ENCODE results near the gene TAMALIN. TPM values are rescaled to one million over a fixed set of nuclear protein-coding genes. Genes with fewer than 3 reads are reported as not detected.

TAMALIN gene
- 12.5 and 15.1 TPM in 2 replicates for total RNA-seq

GRCh38 chr12:52006726-52007157 lies at the start of gene TAMALIN:
TAMALIN (plus strand) TSS chr12:52006946; CDS start chr12:52007020, 74 bp downstream.

GRCh38 chr12:52050758-52051541 lies 44.2 kb downstream of the TAMALIN start, which contains the start of gene NR4A1:
NR4A1 (plus strand) TSS chr12:52051442; CDS start chr12:52054329, 2,887 bp downstream.

Small RNA genes within 50 kb of the gene (small RNA-seq; reads per million reads assigned to genes)
- gene RNU6-574P: 0.27 reads per million

Other genes starting within 250 kb of the TAMALIN start
- 0.36 and 0.65 TPM in 2 replicates for gene FIGNL2, start 158.2 kb upstream of the TAMALIN start, total RNA-seq
- not detected in 2 replicates for gene ANKRD33, start 118.8 kb upstream of the TAMALIN start, total RNA-seq
- gene ACVRL1, start 99.4 kb upstream of the TAMALIN start, total RNA-seq: 77.2 and 78.0 TPM in 2 replicates
- 10.7 and 13.1 TPM in 2 replicates for gene ACVR1B, start 55.2 kb upstream of the TAMALIN start, total RNA-seq
- gene NR4A1, start 44.5 kb downstream of the TAMALIN start, total RNA-seq: 4.2 and 6.2 TPM in 2 replicates
- gene ATG101, start 63.0 kb downstream of the TAMALIN start, total RNA-seq: 49.3 and 54.2 TPM in 2 replicates
- 0.16 and 0.24 TPM in 2 replicates for gene SMIM41, start 72.8 kb downstream of the TAMALIN start, total RNA-seq
- gene KRT80, start 185.1 kb downstream of the TAMALIN start, total RNA-seq: 0.24 and 1.1 TPM in 2 replicates
- gene KRT7, start 226.3 kb downstream of the TAMALIN start, total RNA-seq: 17.0 and 21.6 TPM in 2 replicates

Measured in hair follicle dermal papilla cell (primary cell).